ENCODE measurements around the gene LIN9.
"Not testable (repeated sequence)": the region's sequence is repeated elsewhere in the genome, so short reads cannot be mapped to it uniquely, and the experiment has no call there.

LIN9 gene

GRCh38 chr1:226314055-226314454 is 5.1 kb upstream of the LIN9 start:
- no peak for DNase-seq

GRCh38 chr1:226312065-226312464 is 3.1 kb upstream of the LIN9 start:
- no peak for DNase-seq

GRCh38 chr1:226311376-226311775 is 2.4 kb upstream of the LIN9 start:
- no peak for DNase-seq

GRCh38 chr1:226310637-226311195 is 1.8 kb upstream of the LIN9 start:
- DNase-seq: no peak

- no peak for DNase-seq
Measured at GRCh38 chr1:226310245-226310540, 1.2 kb upstream of the LIN9 start.

GRCh38 chr1:226309398-226310244 is 657 bp upstream of the LIN9 start:
- DNase-seq: no peak

GRCh38 chr1:226308166-226308722 is 720 bp downstream of the LIN9 start:
- DNase-seq: peak; percentile 8

- DNase-seq: no peak
Measured at GRCh38 chr1:226306425-226306824, 2.5 kb downstream of the LIN9 start.

GRCh38 chr1:226305184-226305583 is 3.8 kb downstream of the LIN9 start:
- DNase-seq: no peak

GRCh38 chr1:226304291-226304955 is 4.5 kb downstream of the LIN9 start:
- DNase-seq: no peak

- no peak for DNase-seq
Measured at GRCh38 chr1:226302731-226303130, 6.2 kb downstream of the LIN9 start.

- no peak for DNase-seq
Measured at GRCh38 chr1:226296911-226297310, 12.1 kb downstream of the LIN9 start.

- no peak for DNase-seq
Measured at GRCh38 chr1:226293553-226293920, 15.4 kb downstream of the LIN9 start.

- DNase-seq: no peak
Measured at GRCh38 chr1:226292874-226293552, 16.0 kb downstream of the LIN9 start.

GRCh38 chr1:226287587-226287986 is 21.4 kb downstream of the LIN9 start:
- no peak for DNase-seq

GRCh38 chr1:226281058-226281457 is 27.9 kb downstream of the LIN9 start:
- DNase-seq: no peak

- no peak for DNase-seq
Measured at GRCh38 chr1:226279498-226279897, 29.5 kb downstream of the LIN9 start.

- no peak for DNase-seq
Measured at GRCh38 chr1:226277897-226278296, 31.1 kb downstream of the LIN9 start.

- DNase-seq: no peak
Measured at GRCh38 chr1:226276987-226277386, 32.0 kb downstream of the LIN9 start.

- DNase-seq: no peak
Measured at GRCh38 chr1:226276077-226276682, 32.8 kb downstream of the LIN9 start.

- no peak for DNase-seq
Measured at GRCh38 chr1:226274138-226274537, 34.8 kb downstream of the LIN9 start.

GRCh38 chr1:226272233-226272902 is 36.6 kb downstream of the LIN9 start:
- DNase-seq: not testable (repeated sequence)

All from activated CD4-positive, alpha-beta T cell treated with anti-CD3 and anti-CD28 coated beads for 1 hour (primary cell).